Suppressor macrophage treated with lipopolysaccharide for 1 hour (primary cell): Measurements from ENCODE around the gene C1S.
"Not testable (repeated sequence)": the region's sequence is repeated elsewhere in the genome, so short reads cannot be mapped to it uniquely, and the experiment has no call there.

Experiments
- DNase-seq, 3 donors: peaks; one replicate each; pipeline ENCODE4 v3.0.0-alpha.2; 2020 to 2022

C1S gene

GRCh38 chr12:7060353-7060954 lies at the start of gene C1S:
TSS of gene C1S (plus strand) at chr12:7060718. CDS start at chr12:7061913, 1,195 bp downstream.
- peak; percentile 68 to 91 (median 81) for DNase-seq

GRCh38 chr12:7011398-7011797 lies 49.1 kb upstream of the C1S start:
- not testable (repeated sequence) for DNase-seq

DNA sequence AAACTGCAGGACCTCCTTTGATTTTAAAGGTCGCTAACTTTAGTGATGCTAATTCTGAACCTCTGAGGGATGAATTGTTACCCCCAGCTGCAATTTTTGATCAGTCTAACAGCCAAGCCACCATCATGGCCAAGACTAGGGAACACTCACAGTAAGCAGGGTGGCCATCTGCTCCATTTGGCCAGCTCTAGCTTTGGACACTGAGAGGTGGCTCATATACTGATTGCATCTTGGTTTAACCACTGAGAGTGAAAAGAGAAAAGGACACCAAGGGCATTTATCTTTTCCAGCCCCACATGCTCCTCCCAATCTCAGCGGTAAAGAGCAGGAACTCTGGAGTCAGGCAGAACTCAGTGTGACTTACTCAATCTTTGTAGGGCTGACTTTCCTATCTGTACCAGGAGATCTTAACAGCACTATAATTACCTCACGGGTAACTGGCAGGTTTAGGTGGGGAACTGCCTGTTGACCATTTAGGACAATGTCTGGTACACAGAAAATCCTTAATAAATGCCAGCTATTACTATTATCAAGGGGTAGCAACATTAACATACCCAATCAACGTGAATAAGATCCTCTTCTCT lies 48.4 kb upstream of the C1S start:
- DNase-seq = no peak

DNA sequence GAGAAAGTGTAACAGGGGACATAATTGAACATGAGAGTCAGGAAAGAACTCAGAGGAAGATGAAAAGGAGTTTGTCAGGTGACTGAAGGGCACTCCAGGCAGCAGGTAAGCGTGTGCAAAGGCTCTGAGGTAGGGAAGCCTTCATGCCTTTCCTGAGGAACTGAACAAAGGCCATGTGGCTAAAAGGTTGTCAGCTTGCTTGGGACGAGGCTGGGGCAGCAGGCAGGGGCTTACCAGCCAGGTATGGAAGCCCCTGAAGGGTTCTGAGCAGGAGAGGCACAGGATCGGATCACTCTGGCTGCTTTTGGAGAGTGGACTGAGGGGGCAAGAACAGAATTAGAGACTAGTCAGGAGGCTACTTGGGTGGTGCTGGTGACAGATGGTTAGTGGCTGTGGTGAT lies 47.4 kb upstream of the C1S start:
- DNase-seq = no peak

GRCh38 chr12:7015555-7016370 lies 44.8 kb upstream of the C1S start:
- DNase-seq = no peak

- no peak for DNase-seq
Observed at GRCh38 chr12:7016958-7017571, 43.5 kb upstream of the C1S start.

DNA sequence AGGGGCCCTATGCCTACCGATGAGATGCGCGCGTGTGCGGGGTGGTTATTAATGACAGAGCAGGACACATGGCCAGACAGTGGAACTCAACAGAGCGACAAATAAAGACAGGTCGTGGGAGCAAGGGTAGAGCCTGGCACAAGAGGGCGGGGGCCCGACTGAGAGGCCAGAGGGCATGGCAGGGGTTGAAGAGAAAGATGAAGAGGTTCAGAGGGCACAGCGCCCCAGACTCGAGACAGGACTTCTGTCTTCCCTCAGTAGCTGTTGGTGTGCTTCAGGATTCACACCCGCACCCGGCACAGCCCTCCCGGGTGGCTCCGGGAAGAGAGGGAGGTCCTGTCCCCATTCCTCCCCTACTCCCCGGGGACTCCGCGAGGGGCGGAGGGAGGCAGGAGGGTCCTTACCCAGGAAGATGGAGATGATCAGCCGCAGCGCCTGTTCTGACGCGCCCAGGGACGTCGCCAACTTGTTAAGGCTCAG lies 42.6 kb upstream of the C1S start:
- DNase-seq = peak; percentile 22 to 39 (median 26)

GRCh38 chr12:7018350-7019042 lies 42.0 kb upstream of the C1S start, which contains the start of gene LPCAT3:
TSS of gene LPCAT3 (minus strand) at chr12:7018476. CDS start at chr12:7018424, 52 bp downstream.
- DNase-seq = peak; percentile 96 to 99 (median 98)

GRCh38 chr12:7019043-7019569 lies 41.4 kb upstream of the C1S start:
- no peak for DNase-seq

DNA sequence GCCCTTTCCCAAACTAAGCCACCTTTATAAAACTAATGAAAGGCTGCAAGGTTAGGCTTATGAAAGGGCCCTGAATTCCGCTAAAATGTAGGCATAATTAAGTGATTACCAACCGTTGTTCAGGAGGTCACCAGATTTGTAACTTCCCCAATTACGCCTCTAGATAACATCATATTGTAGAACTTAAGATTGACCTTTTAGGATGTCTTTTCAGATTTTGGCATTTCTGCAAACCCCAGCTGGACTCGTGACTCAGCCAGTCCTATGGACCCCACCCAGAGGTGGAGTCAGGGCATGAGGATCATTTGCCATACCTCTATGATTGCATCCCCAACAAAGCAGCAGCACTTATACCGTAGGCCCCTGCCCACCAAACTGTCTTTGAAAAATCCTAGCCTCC lies 38.6 kb upstream of the C1S start:
- peak; percentile 21 to 62 (median 48) for DNase-seq

GRCh38 chr12:7023114-7023513 lies 37.4 kb upstream of the C1S start:
- no peak for DNase-seq

GRCh38 chr12:7026854-7027253 lies 33.7 kb upstream of the C1S start:
- no peak for DNase-seq

DNA sequence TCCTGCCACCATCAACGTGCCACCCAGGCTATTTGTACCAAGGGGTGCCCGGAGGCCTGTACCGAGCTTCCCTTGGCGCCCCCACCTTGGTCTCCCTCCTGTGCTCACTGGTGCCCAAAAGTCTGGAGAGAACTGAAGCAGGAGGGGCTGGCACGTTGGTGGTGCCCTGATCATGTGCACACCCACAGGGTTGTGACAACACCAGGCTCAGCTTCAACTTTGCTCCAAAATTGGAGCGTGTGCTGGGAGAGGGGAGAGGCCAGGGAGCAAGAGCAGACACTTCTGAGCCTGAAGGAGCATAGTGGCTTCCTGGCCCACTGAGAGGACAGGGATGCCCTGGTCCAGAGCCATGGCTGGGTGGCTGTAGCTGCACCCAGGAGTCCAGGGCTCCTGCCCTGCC lies 29.2 kb upstream of the C1S start:
- no peak for DNase-seq

GRCh38 chr12:7032990-7033389 lies 27.5 kb upstream of the C1S start:
- no peak for DNase-seq

- no peak for DNase-seq
Observed at GRCh38 chr12:7034464-7034863, 26.1 kb upstream of the C1S start.

DNA sequence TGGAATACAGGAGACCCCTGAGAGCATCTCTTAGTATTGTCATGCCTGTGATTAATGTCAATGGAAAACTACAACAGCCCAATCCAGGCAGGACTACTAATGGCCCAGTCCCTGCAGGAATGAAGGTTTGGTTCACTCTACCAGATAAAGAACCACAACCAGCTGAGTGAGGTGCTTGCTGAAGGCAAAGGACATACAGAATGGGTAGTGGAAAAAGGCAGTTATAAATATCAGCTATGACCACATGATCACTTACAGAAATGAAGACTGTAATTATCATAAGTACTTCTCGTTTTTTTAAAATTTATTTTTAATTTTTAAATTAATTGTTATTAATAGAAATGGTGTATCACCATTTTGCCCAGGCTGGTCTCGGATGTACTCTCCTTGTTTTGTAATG lies 25.1 kb upstream of the C1S start:
- no peak for DNase-seq

DNA sequence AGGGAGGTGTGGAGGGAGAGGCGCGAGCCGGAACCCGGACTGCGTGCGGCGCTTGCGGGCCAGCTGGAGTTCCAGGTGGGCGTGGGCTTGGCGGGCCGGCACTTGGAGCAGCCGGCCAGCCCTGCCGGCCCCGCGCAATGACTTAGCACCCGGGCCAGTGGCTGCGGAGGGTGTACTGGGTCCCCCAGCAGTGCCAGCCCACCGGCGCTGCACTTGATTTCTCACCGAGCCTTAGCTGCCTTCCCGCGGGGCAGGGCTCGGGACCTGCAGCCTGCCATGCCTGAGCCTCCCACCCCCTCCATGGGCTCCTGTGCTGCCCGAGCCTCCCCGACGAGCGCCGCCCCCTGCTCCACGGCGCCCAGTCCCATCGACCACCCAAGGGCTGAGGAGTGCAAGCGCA lies 23.1 kb upstream of the C1S start:
- DNase-seq = not testable (repeated sequence)

GRCh38 chr12:7038591-7038990 lies 21.9 kb upstream of the C1S start:
- no peak for DNase-seq

DNA sequence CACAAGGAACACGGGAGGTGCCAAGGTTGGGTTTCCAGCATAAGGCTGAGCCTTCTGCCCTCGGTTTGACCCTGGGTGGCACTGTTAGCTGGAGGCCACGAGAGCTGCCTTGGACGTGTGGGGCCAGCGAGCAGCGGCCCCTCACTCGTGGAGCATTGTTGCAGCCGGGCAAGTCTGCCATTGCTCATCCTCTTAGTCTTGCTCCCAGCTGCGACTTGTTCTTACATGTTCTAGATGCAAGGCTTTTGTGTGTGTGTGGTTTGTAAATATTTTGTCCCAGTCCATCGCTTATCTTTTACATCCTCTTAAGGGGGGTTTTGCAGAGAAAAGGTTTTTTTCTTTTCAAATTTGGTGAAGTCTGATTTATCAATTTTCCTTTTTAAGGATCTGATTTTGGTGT lies 21.1 kb upstream of the C1S start:
- no peak for DNase-seq

- peak; percentile 35 to 72 (median 68) for DNase-seq
Observed at GRCh38 chr12:7042842-7043241, 17.7 kb upstream of the C1S start.

DNA sequence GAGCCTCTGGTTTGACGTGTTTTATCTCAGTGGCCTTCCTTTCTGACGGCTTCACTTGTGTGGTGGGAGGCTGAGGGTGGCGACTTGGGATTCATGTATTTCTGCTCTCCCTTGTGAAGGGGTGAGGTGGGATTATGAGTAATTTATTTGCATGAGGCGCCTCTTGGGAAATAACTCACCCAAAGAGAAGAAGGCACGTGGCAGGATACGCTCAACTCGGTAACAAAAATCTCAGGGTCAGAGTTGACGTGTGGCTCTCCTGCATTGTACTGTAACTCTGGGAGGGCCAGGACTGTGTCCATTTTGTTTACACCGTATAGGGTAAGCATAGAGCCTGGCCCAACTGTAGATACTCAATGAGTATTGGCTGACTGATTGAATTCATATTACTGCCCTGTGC lies 14.6 kb upstream of the C1S start:
- DNase-seq = no peak

DNA sequence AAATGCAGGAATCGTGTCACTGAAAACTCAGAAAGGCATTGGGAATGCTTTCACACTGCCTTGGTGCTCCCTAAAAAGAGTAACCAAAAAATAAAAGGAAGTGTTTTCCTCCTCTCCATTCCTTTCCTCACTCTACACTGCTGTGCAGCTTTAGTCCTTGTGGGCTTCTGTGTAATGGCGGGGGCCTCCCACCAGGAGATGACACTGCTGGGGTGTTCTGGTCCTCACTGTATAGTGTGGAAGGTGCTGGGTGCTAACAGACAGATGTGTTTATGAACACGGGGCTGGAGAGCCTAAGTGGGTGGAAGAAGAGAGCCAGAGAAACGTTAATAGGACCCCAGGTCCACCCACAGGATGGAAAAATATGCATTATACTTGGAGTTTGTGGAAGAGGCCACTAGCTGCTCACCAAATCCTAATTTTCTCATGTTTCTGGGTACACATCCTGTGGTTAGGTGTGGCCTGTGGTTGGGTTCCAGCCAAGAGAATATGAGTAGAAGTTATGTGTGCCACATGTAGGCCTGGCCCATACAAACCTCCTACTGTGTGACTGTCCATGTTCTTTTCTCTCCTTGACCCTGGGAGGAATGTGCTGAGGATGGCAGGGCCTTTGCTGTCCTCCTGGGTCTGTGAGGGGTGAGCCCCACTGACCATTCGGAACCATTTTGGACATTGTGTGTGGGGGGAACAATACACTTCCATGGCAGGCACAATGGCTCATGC lies 14.0 kb upstream of the C1S start:
- no peak for DNase-seq
